ENCODE results near the gene MTCH2.

Gene MTCH2

GRCh38 chr11:47603295-47603694, 39.1 kb downstream of the MTCH2 start:
- DNase-seq (ENCODE audit: low read depth): no peak

GRCh38 chr11:47599902-47600301, 42.5 kb downstream of the MTCH2 start:
- no peak overlapping the region for H3K4me3 ChIP-seq (ENCODE audit: low read depth, low read length)
- no peak for TF ChIP-seq MYC (IDR thresholded peaks at IDR 0.05; ENCODE audit: low read depth, low read length)
- TF ChIP-seq MAX (IDR thresholded peaks at IDR 0.05; ENCODE audit: low read depth, low read length): no peak
- no peak for TF ChIP-seq CTCF (IDR thresholded peaks at IDR 0.05; ENCODE audit: low read depth, low read length)
- TF ChIP-seq POLR2A (IDR thresholded peaks at IDR 0.05; ENCODE audit: extremely low read depth, insufficient read length): no peak
- DNase-seq (ENCODE audit: low read depth): no peak

More at GRCh38 chr11:47603295-47603694, 39.1 kb downstream of the MTCH2 start:
- no peak overlapping the region for H3K4me3 ChIP-seq (ENCODE audit: low read depth, low read length)
- TF ChIP-seq POLR2A (IDR thresholded peaks at IDR 0.05; ENCODE audit: extremely low read depth, insufficient read length) (no peak), CTCF (IDR thresholded peaks at IDR 0.05; ENCODE audit: low read depth, low read length) (no peak), MAX (IDR thresholded peaks at IDR 0.05; ENCODE audit: low read depth, low read length) (no peak), MYC (IDR thresholded peaks at IDR 0.05; ENCODE audit: low read depth, low read length) (no peak)

GRCh38 chr11:47595967-47596366, 46.4 kb downstream of the MTCH2 start:
- TF ChIP-seq POLR2A (IDR thresholded peaks at IDR 0.05; ENCODE audit: extremely low read depth, insufficient read length) (no peak), MYC (IDR thresholded peaks at IDR 0.05; ENCODE audit: low read depth, low read length) (no peak), MAX (IDR thresholded peaks at IDR 0.05; ENCODE audit: low read depth, low read length) (no peak), CTCF (IDR thresholded peaks at IDR 0.05; ENCODE audit: low read depth, low read length) (no peak)
- H3K4me3 ChIP-seq (ENCODE audit: low read depth, low read length): no peak overlapping the region
- no peak for DNase-seq (ENCODE audit: low read depth)

GRCh38 chr11:47595029-47595428, 47.3 kb downstream of the MTCH2 start:
- TF ChIP-seq POLR2A (IDR thresholded peaks at IDR 0.05; ENCODE audit: extremely low read depth, insufficient read length): no peak
- no peak for TF ChIP-seq MAX (IDR thresholded peaks at IDR 0.05; ENCODE audit: low read depth, low read length)
- no peak for TF ChIP-seq CTCF (IDR thresholded peaks at IDR 0.05; ENCODE audit: low read depth, low read length)
- TF ChIP-seq MYC (IDR thresholded peaks at IDR 0.05; ENCODE audit: low read depth, low read length): no peak
- DNase-seq (ENCODE audit: low read depth): no peak
- H3K4me3 ChIP-seq (ENCODE audit: low read depth, low read length): no peak overlapping the region

GRCh38 chr11:47593934-47594855, 48.2 kb downstream of the MTCH2 start, which contains the start of gene C1QTNF4:
Gene C1QTNF4, minus strand, starts transcription at chr11:47594411. Its CDS starts 3,601 bp downstream, at chr11:47590810.
- TF ChIP-seq MAX (IDR thresholded peaks at IDR 0.05; ENCODE audit: low read depth, low read length): no peak
- no peak for TF ChIP-seq POLR2A (IDR thresholded peaks at IDR 0.05; ENCODE audit: extremely low read depth, insufficient read length)
- no peak for TF ChIP-seq CTCF (IDR thresholded peaks at IDR 0.05; ENCODE audit: low read depth, low read length)
- no peak for TF ChIP-seq MYC (IDR thresholded peaks at IDR 0.05; ENCODE audit: low read depth, low read length)
- DNase-seq (ENCODE audit: low read depth): no peak
- H3K4me3 ChIP-seq (ENCODE audit: low read depth, low read length): no peak within 1 kb of the TSS
